ENCODE measurements around the gene CACNA2D3.
A peak's percentile ranks its signal among the peaks of the same experiment; 100 is the strongest.

GRCh38 chr3:54138937-54139547, 16.7 kb downstream of the CACNA2D3 start:
- no peak for TF ChIP-seq EP300 (IDR thresholded peaks at IDR 0.05)
- no peak for TF ChIP-seq ESRRA (IDR thresholded peaks at IDR 0.05; ENCODE audit: borderline replicate concordance, low read length)
- TF ChIP-seq, protein P1, sequence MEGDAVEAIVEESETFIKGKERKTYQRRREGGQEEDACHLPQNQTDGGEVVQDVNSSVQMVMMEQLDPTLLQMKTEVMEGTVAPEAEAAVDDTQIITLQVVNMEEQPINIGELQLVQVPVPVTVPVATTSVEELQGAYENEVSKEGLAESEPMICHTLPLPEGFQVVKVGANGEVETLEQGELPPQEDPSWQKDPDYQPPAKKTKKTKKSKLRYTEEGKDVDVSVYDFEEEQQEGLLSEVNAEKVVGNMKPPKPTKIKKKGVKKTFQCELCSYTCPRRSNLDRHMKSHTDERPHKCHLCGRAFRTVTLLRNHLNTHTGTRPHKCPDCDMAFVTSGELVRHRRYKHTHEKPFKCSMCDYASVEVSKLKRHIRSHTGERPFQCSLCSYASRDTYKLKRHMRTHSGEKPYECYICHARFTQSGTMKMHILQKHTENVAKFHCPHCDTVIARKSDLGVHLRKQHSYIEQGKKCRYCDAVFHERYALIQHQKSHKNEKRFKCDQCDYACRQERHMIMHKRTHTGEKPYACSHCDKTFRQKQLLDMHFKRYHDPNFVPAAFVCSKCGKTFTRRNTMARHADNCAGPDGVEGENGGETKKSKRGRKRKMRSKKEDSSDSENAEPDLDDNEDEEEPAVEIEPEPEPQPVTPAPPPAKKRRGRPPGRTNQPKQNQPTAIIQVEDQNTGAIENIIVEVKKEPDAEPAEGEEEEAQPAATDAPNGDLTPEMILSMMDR (IDR thresholded peaks at IDR 0.05): no peak
- TF ChIP-seq CEBPB (IDR thresholded peaks at IDR 0.05): no peak
- TF ChIP-seq, protein P2, sequence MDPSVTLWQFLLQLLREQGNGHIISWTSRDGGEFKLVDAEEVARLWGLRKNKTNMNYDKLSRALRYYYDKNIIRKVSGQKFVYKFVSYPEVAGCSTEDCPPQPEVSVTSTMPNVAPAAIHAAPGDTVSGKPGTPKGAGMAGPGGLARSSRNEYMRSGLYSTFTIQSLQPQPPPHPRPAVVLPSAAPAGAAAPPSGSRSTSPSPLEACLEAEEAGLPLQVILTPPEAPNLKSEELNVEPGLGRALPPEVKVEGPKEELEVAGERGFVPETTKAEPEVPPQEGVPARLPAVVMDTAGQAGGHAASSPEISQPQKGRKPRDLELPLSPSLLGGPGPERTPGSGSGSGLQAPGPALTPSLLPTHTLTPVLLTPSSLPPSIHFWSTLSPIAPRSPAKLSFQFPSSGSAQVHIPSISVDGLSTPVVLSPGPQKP (IDR thresholded peaks at IDR 0.05; ENCODE audit: low read depth, low read length): no peak
- peak; percentile 15; the same call in 1 of the 2 replicates for TF ChIP-seq REST (IDR thresholded peaks at IDR 0.05)
- no peak for TF ChIP-seq POLR2A (IDR thresholded peaks at IDR 0.05; ENCODE audit: low read length)
- no peak for TF ChIP-seq HDAC2 (IDR thresholded peaks at IDR 0.05)
- no peak for TF ChIP-seq PHF8 (IDR thresholded peaks at IDR 0.05; ENCODE audit: borderline replicate concordance, low read depth)
- TF ChIP-seq, protein P3, sequence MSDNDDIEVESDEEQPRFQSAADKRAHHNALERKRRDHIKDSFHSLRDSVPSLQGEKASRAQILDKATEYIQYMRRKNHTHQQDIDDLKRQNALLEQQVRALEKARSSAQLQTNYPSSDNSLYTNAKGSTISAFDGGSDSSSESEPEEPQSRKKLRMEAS (IDR thresholded peaks at IDR 0.05): no peak
- no peak for TF ChIP-seq JUNB (IDR thresholded peaks at IDR 0.05)
- TF ChIP-seq ZNF302 (CRISPR knock-in tag; IDR thresholded peaks at IDR 0.05): no peak
- no peak for TF ChIP-seq RCOR1 (IDR thresholded peaks at IDR 0.05; ENCODE audit: low read depth, low read length)

Data from A549 (cell line).